Right lobe of liver (tissue), 6 donors: Measurements from ENCODE around the gene GRID1. TPM values are rescaled to one million over a fixed set of nuclear protein-coding genes. Genes with fewer than 3 reads are reported as not detected.

ENCODE experiments used
- ATAC-seq, 4 donors: fragments of 200-7000 bp; cut with Tn5 transposase; one replicate each; pipeline ENCODE4 v1.9.1; 2020; ENCODE audit warnings: mild to moderate bottlenecking in 4 of 4, moderate library complexity in 4 of 4
- DNase-seq, 3 donors: peaks; one replicate each; pipeline ENCODE4 v3.0.0-alpha.2; 2020
- H3K27ac ChIP-seq, 3 donors: fragments of 200-600 bp; one replicate each; pipeline ENCODE4 v1.8.0; 2022
- H3K27me3 ChIP-seq, 2 donors: fragments of 200-600 bp; one replicate each; pipeline ENCODE4 v1.8.0; 2022
- H3K36me3 ChIP-seq, 4 donors: fragments of 200-600 bp; sonication (generic) in 1 of 4; one replicate each; pipeline versions ENCODE4 v1.5.1 to v1.8.0; 2017 to 2022; ENCODE audit warnings: control low read depth in 1 of 4
- H3K4me1 ChIP-seq, 4 donors: fragments of 200-600 bp; sonication (generic) in 1 of 4; one replicate each; pipeline versions ENCODE4 v1.5.1 to v1.8.0; 2017 to 2022; ENCODE audit warnings: control low read depth in 1 of 4
- H3K4me3 ChIP-seq, 3 donors: fragments of 200-600 bp; one replicate each; pipeline ENCODE4 v1.8.0; 2022
- H3K9me3 ChIP-seq, 4 donors: fragments of 200-600 bp; sonication (generic) in 1 of 4; one replicate each; pipeline versions ENCODE4 v1.5.1 to v1.8.0; 2017 to 2022; ENCODE audit warnings: control low read depth in 1 of 4
- POLR2A ChIP-seq: fragments of 450-650 bp; IDR thresholded peaks from one replicate; pipeline ENCODE4 v1.6.1; 2017; ENCODE audit warnings: antibody characterized with exemption, mild to moderate bottlenecking
- WGBS: methylation state at CpG from one replicate; pipeline ENCODE4 v1.1.6; 2018; ENCODE audit warnings: low coverage, low lambda C conversion rate; ENCODE audit not compliant: insufficient coverage; ENCODE audit errors: missing lambda C conversion rate; 5-methylcytosine and 5-hydroxymethylcytosine counted together
- intact Hi-C, 2 donors: fragments of 100-400 bp; cut with DNase I; formaldehyde crosslinking; loops; one replicate each; pipeline versions ENCODE4 v1.11.2 to v1.14.1; 2022
- total RNA-seq, 6 experiments: library from RNA; depleted of rRNA in 2 of 6; stranded (reverse); fragments of >200 nt in 2 of 6; fragmentation: NEBNext Ultra II Directional in 3 of 6; extraction: Animal tissue kit (Norgen Biotek cat#: 25700) in 3 of 6; gene quantifications; one replicate each; pipeline versions ENCODE4 v1.1.0 to v1.2.4, GENCODE V29; 2016 to 2023
- TF ChIP-seq, protein P1 (sequence below), 4 donors: fragments of 200-600 bp in 3 of 4; fragments of 450-650 bp in 1 of 4; IDR thresholded peaks; one replicate each; pipeline versions ENCODE4 v1.5.1 to v1.8.0; 2016 to 2022; ENCODE audit warnings: antibody characterized with exemption in 4 of 4, mild to moderate bottlenecking in 2 of 4
- donor health status: DM: no; HTN: yes; CAD: no.
- donor health status: DM: no; HTN: no; CAD: no.
- donor health status: DM: no; HTN: no; CAD: no.
- donor health status: DM: no; HTN: yes; CAD: no.
- donor health status: DM: no; HTN: yes; CAD: no.

GRID1 gene
- total RNA-seq, 6 experiments from 2014 or later = 0.05 to 1.9 (median 0.81) TPM

DNA sequence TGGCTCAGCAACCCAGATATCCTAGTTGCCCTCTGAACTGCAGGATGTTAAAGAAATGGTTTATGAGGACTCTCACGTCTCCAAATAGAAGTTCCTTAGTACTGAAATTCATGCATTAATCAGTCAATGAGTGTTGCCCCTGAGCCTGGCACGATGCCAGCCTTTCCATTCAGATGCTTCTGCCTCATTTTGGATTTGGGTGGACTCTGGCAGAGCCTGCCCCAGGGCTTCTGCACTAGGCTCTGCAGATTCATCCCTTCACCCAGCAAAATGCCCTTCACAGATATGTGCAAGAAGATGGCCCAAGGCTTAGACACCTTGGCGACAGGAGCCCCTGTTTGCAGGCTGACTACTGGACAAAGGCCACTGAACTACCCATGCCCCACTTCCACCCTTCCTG, 747.8 kb downstream of the GRID1 start:
- 33% methylated on average over 2 of the region's 3 CpGs for WGBS
- no peak overlapping the region for H3K27ac ChIP-seq
- no peak for ATAC-seq
- intact Hi-C loops = no loop called here
- TF ChIP-seq, protein P1, sequence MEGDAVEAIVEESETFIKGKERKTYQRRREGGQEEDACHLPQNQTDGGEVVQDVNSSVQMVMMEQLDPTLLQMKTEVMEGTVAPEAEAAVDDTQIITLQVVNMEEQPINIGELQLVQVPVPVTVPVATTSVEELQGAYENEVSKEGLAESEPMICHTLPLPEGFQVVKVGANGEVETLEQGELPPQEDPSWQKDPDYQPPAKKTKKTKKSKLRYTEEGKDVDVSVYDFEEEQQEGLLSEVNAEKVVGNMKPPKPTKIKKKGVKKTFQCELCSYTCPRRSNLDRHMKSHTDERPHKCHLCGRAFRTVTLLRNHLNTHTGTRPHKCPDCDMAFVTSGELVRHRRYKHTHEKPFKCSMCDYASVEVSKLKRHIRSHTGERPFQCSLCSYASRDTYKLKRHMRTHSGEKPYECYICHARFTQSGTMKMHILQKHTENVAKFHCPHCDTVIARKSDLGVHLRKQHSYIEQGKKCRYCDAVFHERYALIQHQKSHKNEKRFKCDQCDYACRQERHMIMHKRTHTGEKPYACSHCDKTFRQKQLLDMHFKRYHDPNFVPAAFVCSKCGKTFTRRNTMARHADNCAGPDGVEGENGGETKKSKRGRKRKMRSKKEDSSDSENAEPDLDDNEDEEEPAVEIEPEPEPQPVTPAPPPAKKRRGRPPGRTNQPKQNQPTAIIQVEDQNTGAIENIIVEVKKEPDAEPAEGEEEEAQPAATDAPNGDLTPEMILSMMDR (IDR thresholded peaks at IDR 0.05) = no peak
- TF ChIP-seq POLR2A = no peak
- H3K4me1 ChIP-seq = no peaks in the 10 kb centered on the region
- DNase-seq = no peak
- H3K9me3 ChIP-seq = no peaks in the 10 kb centered on the region
- no peak overlapping the region for H3K4me3 ChIP-seq
- no peaks in the 10 kb centered on the region for H3K27me3 ChIP-seq
- no peaks in the 10 kb centered on the region for H3K36me3 ChIP-seq

DNA sequence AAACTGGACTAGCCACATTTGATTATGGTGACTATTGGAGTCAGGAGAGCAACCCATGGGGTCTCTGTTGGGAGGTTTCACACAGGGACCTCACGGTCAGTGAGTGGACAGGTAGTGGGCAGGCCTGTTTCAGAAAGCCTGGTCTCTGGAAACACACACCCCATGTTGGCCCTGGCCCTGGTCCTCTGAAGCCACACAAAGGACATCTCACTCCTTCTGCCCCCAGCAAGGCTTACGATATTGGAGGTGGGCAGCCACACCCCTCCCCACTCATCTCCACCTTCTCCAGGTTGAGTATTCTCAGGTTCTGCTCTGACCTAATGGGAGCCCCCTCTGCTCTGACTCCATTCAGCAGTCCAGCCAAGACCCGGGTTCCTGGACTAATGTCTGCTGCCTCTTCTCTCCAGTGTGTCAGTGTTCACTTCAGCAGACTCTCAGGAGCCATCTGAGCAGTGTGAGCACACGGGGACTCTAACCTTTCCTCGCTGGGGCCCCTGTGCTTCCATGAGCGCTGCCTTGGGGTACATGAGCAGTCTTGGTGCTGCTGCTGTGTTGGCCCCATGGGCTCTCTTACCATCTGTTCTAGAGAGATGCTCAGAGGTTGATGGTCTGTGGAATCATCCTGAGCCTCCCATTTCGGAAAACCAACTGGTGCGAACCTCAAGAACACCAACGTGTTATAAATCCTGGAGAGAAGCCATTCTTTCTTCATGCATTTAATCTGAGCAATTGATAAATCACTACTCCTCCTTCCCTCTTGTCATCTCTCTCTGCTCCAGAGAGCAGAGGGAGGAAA, 748.6 kb downstream of the GRID1 start:
- WGBS = 75% methylated on average over 2 of the region's 9 CpGs
- no peaks in the 10 kb centered on the region for H3K9me3 ChIP-seq
- H3K36me3 ChIP-seq = no peaks in the 10 kb centered on the region
- intact Hi-C loops = no loop called here
- TF ChIP-seq, protein P1 (IDR thresholded peaks at IDR 0.05) = no peak
- TF ChIP-seq POLR2A = no peak
- H3K27me3 ChIP-seq = no peaks in the 10 kb centered on the region
- H3K4me1 ChIP-seq = no peaks in the 10 kb centered on the region
- no peak overlapping the region for H3K4me3 ChIP-seq
- DNase-seq (no peak), ATAC-seq (no peak)
- no peak overlapping the region for H3K27ac ChIP-seq

DNA sequence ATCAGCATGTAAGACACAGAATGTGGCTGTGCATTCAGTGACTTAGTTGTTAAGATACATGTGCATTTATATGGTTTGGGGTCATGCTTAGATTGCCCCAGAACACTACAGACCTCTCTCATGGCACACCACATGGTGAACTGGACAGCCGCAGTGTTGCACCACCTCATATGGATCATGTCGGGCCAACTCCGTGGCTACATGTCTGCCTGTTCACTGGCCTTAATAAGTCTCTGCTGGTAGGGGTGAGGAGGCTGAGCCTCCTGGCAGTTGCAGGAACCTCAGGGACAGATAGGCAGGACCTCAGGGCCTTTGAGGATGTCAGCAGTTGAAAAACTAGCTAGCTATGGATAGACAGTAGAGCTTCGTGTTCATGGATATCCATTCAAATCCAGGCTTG, 751.0 kb downstream of the GRID1 start:
- no peak for DNase-seq
- Histone ChIP-seq H3K36me3 (no peaks in the 10 kb centered on the region), H3K4me3 (no peak overlapping the region), H3K4me1 (no peaks in the 10 kb centered on the region), H3K9me3 (no peaks in the 10 kb centered on the region), H3K27me3 (no peaks in the 10 kb centered on the region), H3K27ac (no peak overlapping the region)
- no peak for ATAC-seq
- 50% methylated on average over 1 of the region's 4 CpGs for WGBS
- TF ChIP-seq POLR2A = no peak
- TF ChIP-seq, protein P1 (IDR thresholded peaks at IDR 0.05) = no peak
- intact Hi-C loops = no loop called here

DNA sequence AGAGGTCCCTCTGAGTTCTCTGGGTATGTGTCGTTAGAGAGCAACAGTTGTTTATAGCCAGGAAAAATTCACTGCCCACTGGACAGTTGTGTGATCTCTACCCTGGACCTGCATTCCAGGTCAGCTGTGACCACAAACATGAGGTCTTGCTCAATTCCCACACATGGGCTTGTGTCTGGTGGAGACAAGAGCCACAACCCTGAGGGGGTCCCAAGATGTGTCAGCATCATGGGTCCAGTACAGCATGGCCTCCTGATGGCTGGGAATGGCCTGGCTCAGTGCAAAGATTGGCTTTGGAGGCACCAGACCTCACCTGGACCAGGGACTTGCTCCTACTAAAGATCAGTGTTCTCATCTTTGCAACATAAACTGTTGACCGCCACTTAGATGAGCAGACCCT, 751.6 kb downstream of the GRID1 start:
- intact Hi-C loops = no loop called here
- Histone ChIP-seq H3K9me3 (no peaks in the 10 kb centered on the region), H3K4me3 (no peak overlapping the region), H3K4me1 (no peaks in the 10 kb centered on the region), H3K27ac (no peak overlapping the region), H3K36me3 (no peaks in the 10 kb centered on the region), H3K27me3 (no peaks in the 10 kb centered on the region)
- TF ChIP-seq, protein P1 (IDR thresholded peaks at IDR 0.05) = no peak
- TF ChIP-seq POLR2A = no peak
- ATAC-seq (no peak), DNase-seq (no peak)
- 80% methylated on average over 1 of the region's 2 CpGs for WGBS
